ENCODE data around the gene IMMT.
A peak's percentile ranks its signal among the peaks of the same experiment; 100 is the strongest.
"Not testable (repeated sequence)": the region's sequence is repeated elsewhere in the genome, so short reads cannot be mapped to it uniquely, and the experiment has no call there.

IMMT gene

GRCh38 chr2:86195055-86195807, at the start of gene IMMT:
TSS of gene IMMT (minus strand) at chr2:86195462. CDS start at chr2:86195382, 80 bp downstream.
- DNase-seq (ENCODE audit: low read depth in 4 of 4, low spot score in 1 of 4): peak; percentile 85 to 97 (median 92)

DNA sequence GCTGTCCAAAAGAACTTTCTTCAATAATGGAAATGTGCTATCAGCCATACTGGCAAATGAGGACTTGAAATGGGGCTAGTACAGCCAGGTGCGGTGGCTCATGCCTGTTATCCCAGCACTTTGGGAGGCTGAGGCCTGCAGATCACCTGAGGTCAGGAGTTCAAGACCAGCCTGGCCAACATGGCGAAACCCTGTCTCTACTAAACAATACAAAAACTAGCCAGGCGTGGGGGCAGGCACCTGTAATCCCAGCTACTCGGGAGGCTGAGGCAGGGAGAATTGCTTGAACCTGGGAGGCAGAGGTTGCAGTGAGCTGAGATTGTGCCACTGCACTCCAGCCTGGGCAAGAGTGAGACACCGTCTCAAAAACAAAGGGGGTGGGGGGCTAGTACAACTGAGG, 49.5 kb upstream of the IMMT start:
- DNase-seq (ENCODE audit: low read depth in 4 of 4, low spot score in 1 of 4): not testable (repeated sequence)

- DNase-seq (ENCODE audit: low read depth in 4 of 4, low spot score in 1 of 4): no peak
These were observed 48.9 kb upstream of the IMMT start for GRCh38 chr2:86243950-86244733.

DNA sequence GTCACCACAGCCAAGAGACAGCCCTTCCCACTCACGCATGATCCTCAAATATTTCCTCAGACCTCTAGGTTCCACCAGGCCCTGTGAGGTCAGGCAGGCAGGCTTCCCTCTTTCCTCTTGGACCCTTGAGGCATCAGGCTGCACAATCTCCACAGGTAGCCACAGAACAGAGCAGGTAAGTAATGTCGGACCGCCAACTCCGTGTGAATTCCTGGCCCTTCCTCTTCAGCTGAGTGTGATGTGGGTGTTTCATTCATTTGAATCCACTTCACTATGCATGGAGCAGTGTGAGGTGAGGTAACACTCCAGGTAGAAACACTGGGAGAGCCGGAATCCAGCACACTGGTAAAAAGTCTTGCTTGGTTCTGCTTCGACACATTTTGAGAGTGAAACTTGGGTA, 48.0 kb upstream of the IMMT start:
- no peak for DNase-seq (ENCODE audit: low read depth in 4 of 4, low spot score in 1 of 4)

DNA sequence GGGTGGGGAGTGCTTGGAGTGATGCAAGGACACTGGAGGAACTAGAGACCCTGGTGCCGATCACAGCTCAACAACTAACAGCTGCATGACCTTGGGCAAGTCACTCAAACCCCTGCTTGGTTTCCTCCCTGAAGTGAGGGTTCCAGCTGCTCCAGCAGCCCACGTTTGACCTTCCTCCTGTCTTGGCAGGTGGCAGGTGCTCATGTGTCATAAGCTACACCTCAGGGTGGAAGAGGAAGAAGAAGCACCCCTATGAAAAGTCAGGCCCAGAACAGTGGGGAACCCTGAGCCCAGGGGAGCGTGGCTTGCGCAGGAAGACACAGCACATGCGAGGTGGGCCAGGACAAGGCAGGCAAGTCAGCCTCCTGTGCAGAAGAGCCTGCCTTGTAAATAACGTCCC, 46.3 kb upstream of the IMMT start:
- no peak for DNase-seq (ENCODE audit: low read depth in 4 of 4, low spot score in 1 of 4)

GRCh38 chr2:86240251-86240650, 45.0 kb upstream of the IMMT start:
- no peak for DNase-seq (ENCODE audit: low read depth in 4 of 4, low spot score in 1 of 4)

DNA sequence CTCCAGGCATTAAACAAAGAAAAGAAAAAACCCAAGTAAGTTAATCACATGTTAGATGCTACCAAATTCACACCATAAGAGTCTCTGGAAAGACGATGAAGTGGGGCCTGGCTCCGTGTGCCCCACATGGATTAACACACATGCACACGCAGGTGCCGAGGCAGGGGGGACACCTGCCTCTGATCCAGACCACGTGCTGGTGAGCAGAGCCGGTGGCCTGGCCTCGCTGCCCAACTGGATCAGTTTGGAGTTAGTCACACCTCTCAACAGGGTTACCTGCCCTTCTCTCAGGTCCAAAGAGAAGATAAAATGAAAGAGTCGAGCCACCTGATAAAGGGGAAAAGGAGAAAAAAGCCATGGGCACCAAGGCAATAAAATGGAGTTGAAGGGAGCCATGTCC, 44.5 kb upstream of the IMMT start:
- DNase-seq (ENCODE audit: low read depth in 4 of 4, low spot score in 1 of 4): no peak

GRCh38 chr2:86239326-86239725, 44.1 kb upstream of the IMMT start:
- no peak for DNase-seq (ENCODE audit: low read depth in 4 of 4, low spot score in 1 of 4)

DNA sequence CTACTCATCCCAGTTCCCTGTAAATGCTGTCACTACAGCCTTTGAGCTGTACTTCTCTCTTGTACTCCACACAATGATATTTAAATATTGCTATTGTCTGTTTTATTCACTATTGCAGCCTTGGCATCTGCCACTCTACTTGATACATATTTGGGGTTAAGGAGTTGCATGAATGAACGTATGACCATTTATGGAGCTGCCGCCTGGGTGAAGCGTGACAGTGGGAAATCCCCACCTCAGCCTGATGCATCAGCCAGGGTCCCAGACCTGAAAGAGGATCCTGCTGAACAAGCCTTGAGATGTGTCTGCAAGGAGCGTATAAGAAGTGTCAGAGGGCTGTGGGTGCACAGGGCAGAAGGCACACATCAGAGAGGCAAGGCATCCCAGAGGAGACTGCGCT, 43.1 kb upstream of the IMMT start:
- peak; percentile 9 to 48 (median 24) for DNase-seq (ENCODE audit: low read depth in 4 of 4, low spot score in 1 of 4)

- no peak for DNase-seq (ENCODE audit: low read depth in 4 of 4, low spot score in 1 of 4)
These were observed 41.9 kb upstream of the IMMT start for GRCh38 chr2:86237172-86237571.

DNA sequence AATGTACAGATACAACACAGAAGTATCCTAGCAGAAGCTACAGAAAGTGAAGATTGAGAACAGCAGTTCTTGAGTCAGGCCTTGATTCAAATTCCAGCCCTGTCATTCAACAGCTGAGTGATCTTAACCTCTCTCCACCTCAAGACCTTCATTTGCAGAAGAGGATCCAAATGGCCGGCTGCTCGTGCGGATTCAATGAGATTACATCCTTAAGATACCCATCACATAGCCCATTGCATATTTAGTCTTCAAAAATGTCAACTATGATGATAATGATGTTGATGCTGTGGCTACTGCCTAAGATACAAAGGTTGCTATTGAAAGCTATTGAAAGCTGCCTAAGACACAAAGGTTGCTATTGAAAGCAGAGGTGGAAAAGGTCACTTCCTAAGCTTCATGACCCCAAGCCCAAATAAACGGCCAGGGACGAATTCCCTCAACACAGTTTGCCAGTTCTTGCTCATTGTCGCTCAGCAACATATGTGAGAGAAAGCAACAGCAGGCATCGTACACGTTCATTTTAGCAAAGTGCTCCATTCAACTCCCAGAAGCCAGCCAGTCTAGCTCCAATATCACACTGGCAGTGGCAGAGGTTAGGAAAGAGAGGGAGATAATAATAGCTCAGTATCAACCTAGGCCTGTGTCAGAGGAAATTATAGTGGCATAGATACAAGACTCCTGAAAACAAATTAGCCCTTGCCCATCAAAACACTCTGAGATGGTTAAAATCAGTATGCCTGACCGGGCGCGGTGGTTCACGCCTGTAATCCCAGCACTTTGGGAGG, 40.1 kb upstream of the IMMT start:
- DNase-seq (ENCODE audit: low read depth in 4 of 4, low spot score in 1 of 4): no peak

GRCh38 chr2:86234563-86235131, 39.4 kb upstream of the IMMT start:
- DNase-seq (ENCODE audit: low read depth in 4 of 4, low spot score in 1 of 4): no peak

DNA sequence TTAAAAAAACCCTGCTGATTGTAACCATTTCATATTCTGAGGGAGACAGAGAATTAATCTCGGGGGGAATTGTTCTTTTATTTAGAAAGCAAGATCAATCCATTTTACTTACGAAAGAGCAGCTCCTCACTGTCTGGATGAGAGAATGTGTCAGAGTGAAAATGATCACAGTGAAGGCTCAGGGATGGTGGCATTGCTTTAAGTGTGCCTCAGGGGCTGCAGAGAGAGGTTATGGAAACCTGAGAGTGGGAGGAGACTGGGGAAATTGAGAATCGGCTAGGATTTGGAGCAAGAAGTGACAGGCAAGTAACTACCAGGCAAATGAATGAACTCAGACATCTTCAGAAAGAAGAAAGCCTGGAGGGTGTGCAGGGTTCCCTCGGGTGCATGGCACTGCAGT, 38.2 kb upstream of the IMMT start:
- DNase-seq (ENCODE audit: low read depth in 4 of 4, low spot score in 1 of 4): no peak

- DNase-seq (ENCODE audit: low read depth in 4 of 4, low spot score in 1 of 4): no peak
These were observed 37.6 kb upstream of the IMMT start for GRCh38 chr2:86232910-86233309.

GRCh38 chr2:86232373-86232784, 37.1 kb upstream of the IMMT start:
- DNase-seq (ENCODE audit: low read depth in 4 of 4, low spot score in 1 of 4): no peak

- DNase-seq (ENCODE audit: low read depth in 4 of 4, low spot score in 1 of 4): no peak
These were observed 36.6 kb upstream of the IMMT start for GRCh38 chr2:86231680-86232372.

GRCh38 chr2:86230961-86231360, 35.7 kb upstream of the IMMT start:
- DNase-seq (ENCODE audit: low read depth in 4 of 4, low spot score in 1 of 4): no peak

GRCh38 chr2:86229221-86229620, 34.0 kb upstream of the IMMT start:
- no peak for DNase-seq (ENCODE audit: low read depth in 4 of 4, low spot score in 1 of 4)

- not testable (repeated sequence) for DNase-seq (ENCODE audit: low read depth in 4 of 4, low spot score in 1 of 4)
These were observed 33.3 kb upstream of the IMMT start for GRCh38 chr2:86228574-86228973.

GRCh38 chr2:86227685-86228084, 32.4 kb upstream of the IMMT start:
- DNase-seq (ENCODE audit: low read depth in 4 of 4, low spot score in 1 of 4): no peak

All from stimulated activated CD4-positive, alpha-beta T cell treated with anti-CD3 and anti-CD28 coated beads, Interleukin-1b, Interleukin-23, amount 100 ng/mL, for 24 hours (primary cell).